Cerebellar nuclear complex (tissue), 1 donor: ENCODE results near the gene OR6N2.

Experiments used
- DNase-seq, 2 experiments: peaks; one replicate each; lab custom pipeline; 2025; lab: John Stamatoyannopoulos, UW

The OR6N2 gene

DNA sequence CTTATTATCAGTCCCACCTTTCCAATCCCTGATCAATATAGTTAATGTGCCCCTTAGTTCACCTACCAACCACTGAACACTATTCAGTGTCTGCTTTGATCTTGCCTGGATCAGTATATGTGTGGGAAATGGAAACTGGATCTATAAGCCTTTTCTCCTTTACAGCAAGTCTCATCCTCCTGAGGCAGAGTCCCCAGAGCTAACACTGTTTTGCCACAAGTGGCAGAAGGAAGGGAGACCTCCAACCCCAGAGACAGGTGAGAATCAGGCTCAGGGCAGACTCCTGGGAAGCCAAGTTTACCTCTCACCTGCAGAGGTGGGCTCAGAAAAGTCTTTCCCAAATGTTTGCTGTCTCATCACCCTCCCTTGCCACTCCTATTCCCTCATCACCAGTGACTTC is at the start of gene OR6N2:
OR6N2 (minus strand) TSS at position 101 of the 400 bp plus-strand sequence. CDS start 3,569 bp downstream, outside the sequence.
- DNase-seq: no peak

- no peak for DNase-seq
Observed at GRCh38 chr1:158830074-158830677, 49.2 kb upstream of the OR6N2 start.

DNA sequence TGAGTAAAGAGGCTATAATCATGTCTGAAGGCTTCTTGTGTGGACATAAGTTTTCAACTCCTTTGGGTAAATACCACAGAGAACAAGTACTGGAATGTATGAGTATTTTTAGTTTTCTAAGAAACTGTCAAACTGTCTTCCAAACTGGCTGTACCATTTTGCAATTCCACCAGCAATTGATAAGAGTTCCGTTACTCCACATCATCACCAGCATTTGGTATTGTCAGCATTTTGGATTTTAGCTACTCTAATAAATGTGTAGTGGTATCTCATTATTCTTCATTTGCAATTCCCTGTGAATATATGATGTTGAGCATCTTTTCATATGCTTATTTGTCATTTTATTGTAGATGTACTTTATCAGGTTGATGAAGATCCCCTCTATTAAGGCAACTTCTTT is 40.7 kb upstream of the OR6N2 start:
- no peak for DNase-seq

GRCh38 chr1:158819461-158820443 is 38.7 kb upstream of the OR6N2 start:
- DNase-seq: no peak

DNA sequence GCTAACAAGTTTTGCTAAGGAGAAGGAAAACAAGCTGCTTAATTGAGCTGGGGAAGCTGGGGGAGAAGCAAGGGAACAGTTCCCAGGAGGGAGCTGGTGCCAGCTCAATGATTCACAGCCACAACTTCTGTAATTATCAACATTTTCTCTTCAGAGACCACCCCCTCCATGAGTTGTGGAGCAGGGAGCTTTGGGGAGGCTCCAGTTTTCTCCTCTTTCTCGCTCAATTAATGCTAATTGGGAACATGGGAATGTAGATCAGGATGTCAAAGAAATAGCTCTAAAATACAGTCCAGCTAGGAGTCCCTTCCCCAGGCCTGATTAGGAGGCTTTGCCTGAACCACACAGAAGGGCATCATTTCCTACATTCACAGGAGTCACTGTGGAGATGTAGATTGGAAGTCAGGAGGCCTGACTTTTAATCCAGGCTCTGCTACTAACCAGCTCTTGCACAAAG is 38.0 kb upstream of the OR6N2 start:
- DNase-seq: no peak

DNA sequence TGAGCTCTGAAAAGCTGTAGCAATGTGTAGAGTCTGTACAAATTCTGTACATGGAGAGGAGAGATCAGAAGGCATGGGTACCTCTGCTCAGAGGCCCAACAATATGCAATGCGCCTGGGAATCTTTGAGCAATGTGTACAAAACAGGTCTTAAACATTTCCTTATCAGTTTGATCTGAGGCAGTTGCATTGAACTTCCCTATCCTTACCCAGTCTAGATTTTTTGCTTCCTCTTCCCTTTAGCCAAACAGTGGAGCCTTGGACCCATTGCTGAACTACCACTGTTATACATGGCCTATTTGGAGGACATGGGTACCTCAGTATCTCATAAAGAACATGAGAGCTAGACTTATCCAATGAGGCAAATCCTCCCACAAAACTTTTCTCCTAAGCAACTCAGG is 37.6 kb upstream of the OR6N2 start:
- DNase-seq: no peak

DNA sequence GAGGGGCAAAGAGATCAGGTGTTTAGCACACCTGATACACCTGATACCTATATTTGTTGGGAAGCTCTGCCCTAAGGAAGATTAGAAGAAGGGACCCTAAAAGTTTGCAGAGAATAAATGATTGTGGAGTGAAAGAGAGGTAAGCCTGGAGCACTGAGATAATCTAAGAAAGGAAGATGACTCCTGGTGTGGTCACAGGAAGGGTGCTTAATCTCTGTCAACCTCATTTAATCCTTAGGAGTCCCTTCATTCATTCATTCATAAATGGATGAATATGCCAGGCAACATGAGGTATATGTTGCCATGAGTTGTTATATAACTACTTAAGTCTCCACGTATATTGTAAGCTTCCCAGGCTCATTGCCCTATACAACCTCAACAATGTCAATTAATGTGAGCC is 34.0 kb upstream of the OR6N2 start:
- no peak for DNase-seq

DNA sequence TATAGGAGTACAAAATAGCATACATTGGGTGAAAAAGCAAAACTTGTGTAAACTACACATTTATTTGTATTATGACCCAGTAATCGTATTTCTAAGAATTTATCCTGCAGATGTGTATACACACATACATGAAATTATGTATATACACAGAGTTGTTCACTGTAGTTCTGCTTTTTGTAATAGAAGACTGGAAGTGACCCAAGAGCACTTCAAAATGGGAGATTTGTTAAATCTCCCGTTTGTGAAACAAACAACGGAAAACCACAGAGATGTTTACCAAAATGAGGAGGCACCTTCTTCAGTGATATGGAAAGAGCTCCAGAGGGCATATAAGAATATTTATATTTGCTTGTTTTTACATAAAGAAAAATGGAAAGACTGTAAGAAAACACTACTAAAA is 32.2 kb upstream of the OR6N2 start:
- no peak for DNase-seq

DNA sequence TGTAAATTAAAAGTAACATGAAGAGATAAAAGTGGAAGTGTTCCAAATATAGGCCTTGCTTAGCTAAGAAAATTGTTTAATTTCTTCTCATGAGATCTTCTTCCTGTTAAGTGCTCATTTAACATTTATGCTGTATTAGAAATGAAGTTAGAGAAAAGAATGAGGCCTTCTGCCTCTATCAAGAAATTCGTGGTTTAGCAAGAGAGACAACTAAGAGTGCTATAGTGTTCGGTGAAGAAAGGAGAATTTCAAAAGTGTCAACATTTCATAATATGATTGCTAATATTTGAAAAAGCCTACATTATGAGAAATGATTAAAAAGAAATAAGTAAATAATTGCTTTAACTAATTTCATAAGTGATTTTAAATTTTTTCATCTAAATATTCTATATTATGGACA is 31.3 kb upstream of the OR6N2 start:
- no peak for DNase-seq

DNA sequence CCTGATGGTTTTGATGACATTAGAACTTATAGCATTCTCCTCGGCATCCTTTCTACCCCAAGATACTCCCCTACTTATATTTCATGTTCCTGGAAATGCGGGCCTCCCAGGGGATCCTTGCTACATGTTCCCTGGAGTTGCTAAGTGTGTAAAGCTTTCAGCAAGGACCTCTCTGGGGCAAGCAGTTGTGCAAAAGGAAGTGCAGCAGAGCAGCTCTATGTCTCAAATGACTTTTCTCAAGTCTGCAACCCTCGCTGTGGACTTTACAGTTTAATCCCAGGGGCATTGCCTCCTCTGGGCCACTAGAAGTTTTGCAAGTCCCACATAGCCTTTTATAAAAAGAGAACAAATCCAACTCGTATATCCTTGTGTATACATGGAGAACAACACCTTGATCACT is 29.3 kb upstream of the OR6N2 start:
- no peak for DNase-seq

DNA sequence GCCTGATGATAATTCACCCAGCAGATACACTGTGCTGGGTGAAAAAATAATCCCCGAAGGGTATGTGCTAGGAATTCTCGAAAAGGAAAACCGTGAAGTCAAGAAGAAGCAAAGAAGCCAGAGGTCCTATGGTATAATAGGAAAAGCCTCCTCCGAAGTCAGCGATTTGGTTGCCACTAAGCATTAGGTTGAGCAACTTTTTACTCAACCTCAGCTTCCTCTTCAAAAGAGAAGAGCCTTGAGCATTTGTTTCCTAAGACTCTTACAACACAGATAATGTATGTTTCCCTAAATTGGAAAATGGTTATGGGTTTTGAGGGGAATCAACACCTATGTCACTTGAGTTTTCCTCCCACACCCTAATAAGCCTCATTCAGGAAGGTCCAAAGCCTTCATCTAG is 28.9 kb upstream of the OR6N2 start:
- no peak for DNase-seq

GRCh38 chr1:158809256-158809655 is 28.3 kb upstream of the OR6N2 start:
- DNase-seq: no peak

GRCh38 chr1:158806916-158807536 is 26.0 kb upstream of the OR6N2 start:
- no peak for DNase-seq

GRCh38 chr1:158803678-158804077 is 22.7 kb upstream of the OR6N2 start:
- no peak for DNase-seq

- DNase-seq: no peak
Observed at GRCh38 chr1:158801396-158801795, 20.4 kb upstream of the OR6N2 start.

DNA sequence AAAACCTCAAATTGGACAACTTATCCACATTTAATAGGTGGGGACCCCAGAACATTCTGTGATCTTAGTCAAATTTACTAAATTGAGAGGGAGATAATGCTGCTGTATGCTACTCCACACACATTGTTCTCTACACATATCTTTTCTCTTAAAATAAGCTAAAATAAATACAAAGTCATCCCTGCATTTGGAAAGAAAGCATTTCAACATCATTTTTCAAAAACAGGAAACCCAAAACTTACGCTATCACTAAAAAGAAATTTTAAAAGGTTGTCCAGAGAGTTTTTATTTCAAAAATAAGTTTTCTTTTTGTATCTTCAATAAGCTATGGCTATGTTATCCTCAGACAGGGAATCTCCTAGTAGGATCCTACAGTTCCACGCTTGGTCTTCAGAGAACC is 19.5 kb upstream of the OR6N2 start:
- no peak for DNase-seq

GRCh38 chr1:158799689-158800088 is 18.7 kb upstream of the OR6N2 start:
- no peak for DNase-seq

- no peak for DNase-seq
Observed at GRCh38 chr1:158798531-158798930, 17.5 kb upstream of the OR6N2 start.

GRCh38 chr1:158794247-158794646 is 13.2 kb upstream of the OR6N2 start:
- DNase-seq: no peak

DNA sequence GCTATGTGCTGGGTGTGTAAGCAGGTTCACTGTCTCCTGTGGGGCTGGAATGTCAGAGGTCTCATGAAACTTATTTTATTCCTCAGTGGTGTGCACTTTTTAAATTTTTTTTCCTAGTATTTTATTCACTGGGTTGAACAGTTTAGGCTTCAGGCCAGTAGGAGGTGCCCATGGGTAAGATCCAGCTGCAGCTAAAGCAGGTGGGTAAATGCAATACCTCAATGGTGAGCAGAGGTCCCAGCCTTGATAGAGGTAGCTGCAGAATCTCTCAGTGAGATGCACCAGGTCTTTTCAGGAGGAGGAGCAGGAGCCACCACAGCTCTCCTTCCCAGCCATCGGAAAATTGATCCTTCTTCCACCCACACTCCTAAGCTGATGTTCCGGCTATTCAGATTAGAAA is 12.6 kb upstream of the OR6N2 start:
- no peak for DNase-seq

DNA sequence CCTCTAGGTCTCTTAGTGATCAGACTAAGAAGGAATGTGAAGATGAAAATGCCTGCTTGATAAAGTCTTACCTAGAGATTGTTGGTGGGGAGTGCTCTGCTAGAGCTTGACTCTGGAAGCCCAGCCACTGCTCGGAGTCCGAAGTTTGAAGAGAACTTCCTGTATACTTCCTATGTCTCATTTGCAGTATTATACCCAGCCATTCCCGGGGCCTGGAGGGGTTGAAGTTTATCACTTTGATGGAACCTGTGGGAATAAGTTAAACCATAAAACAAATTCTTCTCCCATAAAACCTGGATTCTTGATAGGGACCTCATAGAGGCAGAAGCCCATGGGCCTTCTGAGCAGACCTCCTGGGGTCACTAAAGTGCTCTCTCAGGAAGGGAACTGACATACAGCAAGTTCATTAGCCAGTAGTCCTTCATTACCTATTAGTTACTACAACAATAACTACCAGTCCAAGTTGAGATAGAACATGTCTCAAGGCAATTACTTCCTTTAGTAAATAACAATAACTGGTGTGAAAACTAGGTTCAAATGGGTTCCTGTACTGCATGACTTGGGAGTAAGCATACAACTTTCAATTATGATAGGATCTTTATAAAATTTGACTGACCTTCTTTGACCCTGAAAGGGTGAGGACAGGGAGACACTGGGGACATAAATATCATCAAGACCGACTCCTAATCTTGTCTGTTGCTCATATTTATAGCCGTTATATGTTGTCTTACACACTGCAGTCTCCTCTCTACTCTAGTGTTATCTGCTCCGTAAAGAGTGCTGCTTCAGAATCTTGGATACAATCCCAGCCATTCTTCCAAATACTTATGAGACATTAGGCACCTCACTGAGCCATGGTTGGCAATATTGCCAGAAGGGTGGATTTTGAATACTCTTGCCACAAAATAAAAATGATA is 8.8 kb downstream of the OR6N2 start, which contains the start of gene OR6N1:
OR6N1 (minus strand) TSS at position 246 of the 917 bp plus-strand sequence. CDS start 5,513 bp downstream, outside the sequence.
- DNase-seq: no peak

DNA sequence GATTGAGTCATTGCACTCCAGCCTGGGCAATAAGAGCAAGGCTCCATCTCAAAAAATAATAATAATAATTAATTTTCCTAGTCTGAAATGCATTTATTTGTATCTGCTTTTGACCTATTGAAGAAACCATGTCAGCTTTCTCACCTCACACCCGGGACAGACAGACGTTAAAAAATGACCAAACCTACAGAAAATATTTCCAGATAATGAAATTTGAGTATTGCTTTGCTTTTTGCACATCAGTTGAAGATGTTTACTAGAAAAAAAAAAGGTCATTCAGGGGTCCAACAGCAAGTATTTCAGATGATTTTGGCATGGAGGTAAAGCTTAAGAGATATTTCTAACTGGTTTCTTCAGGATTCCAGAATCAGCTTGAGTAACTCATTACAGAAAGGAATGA is 26.6 kb downstream of the OR6N2 start, which contains the start of gene OR6K6:
OR6K6 (plus strand) TSS at position 301 of the 400 bp plus-strand sequence. CDS start 168 bp downstream, outside the sequence.
- DNase-seq: no peak
